Type B pancreatic cell (in vitro differentiated cells): ENCODE results near the gene SYCE1. TPM values are rescaled to one million over a fixed set of nuclear protein-coding genes. Genes with fewer than 3 reads are reported as not detected.
"Not testable (repeated sequence)": the region's sequence is repeated elsewhere in the genome, so short reads cannot be mapped to it uniquely, and the experiment has no call there.

Experiments
- DNase-seq: peaks from one replicate; pipeline ENCODE4 v3.0.0; 2021; ENCODE audit warnings: mixed read lengths; ENCODE audit not compliant: unreplicated experiment; ENCODE audit errors: extremely low spot score
- H3K27ac Mint-ChIP-seq: 2 replicates; pipeline ENCODE4 v1.8.0; 2021; ENCODE audit warnings: mild to moderate bottlenecking, mixed read lengths
- H3K27me3 Mint-ChIP-seq: 2 replicates; pipeline ENCODE4 v1.8.0; 2021; ENCODE audit warnings: mixed read lengths
- H3K36me3 Mint-ChIP-seq: 2 replicates; pipeline ENCODE4 v1.8.0; 2021; ENCODE audit warnings: mixed read lengths
- H3K4me1 Mint-ChIP-seq: one replicate; pipeline ENCODE4 v1.8.0; 2021; ENCODE audit warnings: mixed read lengths; ENCODE audit not compliant: unreplicated experiment
- H3K4me3 Mint-ChIP-seq: 2 replicates; pipeline ENCODE4 v1.8.0; 2021; ENCODE audit warnings: mild to moderate bottlenecking, mixed read lengths
- H3K9me3 Mint-ChIP-seq: 2 replicates; pipeline ENCODE4 v1.8.0; 2021; ENCODE audit warnings: mixed read lengths
- total RNA-seq: library from RNA; stranded (reverse); gene quantifications from 2 replicates; pipeline ENCODE4 v1.2.1, GENCODE V29; 2021; ENCODE audit warnings: low replicate concordance
- TF ChIP-seq, protein P1 (sequence below): fragments of 200-600 bp; sonication (generic); conservative IDR thresholded peaks from 2 replicates; pipeline ENCODE4 v1.5.0; 2021; ENCODE audit warnings: antibody characterized with exemption, mild to moderate bottlenecking

Gene SYCE1
- total RNA-seq, 1 donor from 2014 or later, result not detected

- Mint-ChIP-seq H3K27ac (no peak overlapping the region), H3K36me3 (no peaks in the 10 kb centered on the region), H3K9me3 (no peaks in the 10 kb centered on the region), H3K4me3 (no peak overlapping the region), H3K4me1 (no peaks in the 10 kb centered on the region), H3K27me3 (no peaks in the 10 kb centered on the region)
- no peak for DNase-seq
- TF ChIP-seq, protein P1, sequence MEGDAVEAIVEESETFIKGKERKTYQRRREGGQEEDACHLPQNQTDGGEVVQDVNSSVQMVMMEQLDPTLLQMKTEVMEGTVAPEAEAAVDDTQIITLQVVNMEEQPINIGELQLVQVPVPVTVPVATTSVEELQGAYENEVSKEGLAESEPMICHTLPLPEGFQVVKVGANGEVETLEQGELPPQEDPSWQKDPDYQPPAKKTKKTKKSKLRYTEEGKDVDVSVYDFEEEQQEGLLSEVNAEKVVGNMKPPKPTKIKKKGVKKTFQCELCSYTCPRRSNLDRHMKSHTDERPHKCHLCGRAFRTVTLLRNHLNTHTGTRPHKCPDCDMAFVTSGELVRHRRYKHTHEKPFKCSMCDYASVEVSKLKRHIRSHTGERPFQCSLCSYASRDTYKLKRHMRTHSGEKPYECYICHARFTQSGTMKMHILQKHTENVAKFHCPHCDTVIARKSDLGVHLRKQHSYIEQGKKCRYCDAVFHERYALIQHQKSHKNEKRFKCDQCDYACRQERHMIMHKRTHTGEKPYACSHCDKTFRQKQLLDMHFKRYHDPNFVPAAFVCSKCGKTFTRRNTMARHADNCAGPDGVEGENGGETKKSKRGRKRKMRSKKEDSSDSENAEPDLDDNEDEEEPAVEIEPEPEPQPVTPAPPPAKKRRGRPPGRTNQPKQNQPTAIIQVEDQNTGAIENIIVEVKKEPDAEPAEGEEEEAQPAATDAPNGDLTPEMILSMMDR, result peak; percentile 48
These were observed 45.1 kb downstream of the SYCE1 start for GRCh38 chr10:133520193-133520738.

DNA sequence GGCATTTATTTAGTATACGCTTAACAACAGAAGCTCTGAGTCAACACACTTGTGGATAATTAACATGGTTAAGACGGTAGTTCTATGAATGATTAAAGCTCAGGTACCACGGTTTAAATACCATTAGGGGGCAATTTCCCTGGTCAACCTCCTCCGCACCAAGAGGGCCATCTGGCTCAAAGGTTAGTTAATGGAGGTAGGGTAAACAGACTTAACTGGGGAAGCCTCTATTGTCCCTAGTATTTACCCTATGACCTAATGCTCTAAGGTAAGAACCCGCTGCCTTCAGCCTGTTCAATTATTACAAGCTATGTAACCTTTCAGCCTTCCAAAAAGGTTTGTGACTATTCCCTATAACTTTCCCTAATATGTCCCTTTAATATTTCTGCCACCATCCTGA, 46.9 kb downstream of the SYCE1 start:
- H3K27ac Mint-ChIP-seq, DNase-seq, H3K36me3 Mint-ChIP-seq, H3K27me3 Mint-ChIP-seq, H3K4me3 Mint-ChIP-seq, H3K9me3 Mint-ChIP-seq, H3K4me1 Mint-ChIP-seq: not testable (repeated sequence)

GRCh38 chr10:133516057-133516456, 49.3 kb downstream of the SYCE1 start:
- no peaks in the 10 kb centered on the region for H3K4me1 Mint-ChIP-seq
- H3K27ac Mint-ChIP-seq, result no peak overlapping the region
- DNase-seq, result no peak
- no peaks in the 10 kb centered on the region for H3K27me3 Mint-ChIP-seq
- no peak overlapping the region for H3K4me3 Mint-ChIP-seq
- H3K36me3 Mint-ChIP-seq, result no peaks in the 10 kb centered on the region
- TF ChIP-seq, protein P1, result no peak
- H3K9me3 Mint-ChIP-seq, result no peaks in the 10 kb centered on the region

DNA sequence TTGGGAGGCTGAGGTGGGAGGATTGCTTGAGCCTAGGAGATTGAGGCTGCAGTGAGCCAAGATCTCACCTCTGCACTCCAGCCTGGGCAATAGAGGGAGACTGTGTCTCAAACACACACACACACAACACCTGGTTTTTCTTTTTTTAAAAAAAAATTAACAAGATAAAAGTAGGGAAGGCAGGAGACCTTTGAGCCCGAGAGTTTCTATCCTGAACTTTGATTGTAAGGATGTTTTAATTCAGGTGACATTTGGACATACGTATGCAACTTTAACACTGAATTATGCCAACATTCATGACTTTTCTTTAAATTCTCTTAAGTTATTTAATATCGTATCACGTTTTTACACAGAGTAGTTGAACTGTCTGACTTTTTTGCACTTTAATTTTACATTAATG, 49.9 kb downstream of the SYCE1 start:
- H3K9me3 Mint-ChIP-seq, result no peaks in the 10 kb centered on the region
- no peak for DNase-seq
- no peaks in the 10 kb centered on the region for H3K4me1 Mint-ChIP-seq
- no peaks in the 10 kb centered on the region for H3K36me3 Mint-ChIP-seq
- TF ChIP-seq, protein P1, result no peak
- no peak overlapping the region for H3K27ac Mint-ChIP-seq
- H3K4me3 Mint-ChIP-seq, result no peak overlapping the region
- H3K27me3 Mint-ChIP-seq, result no peaks in the 10 kb centered on the region

DNA sequence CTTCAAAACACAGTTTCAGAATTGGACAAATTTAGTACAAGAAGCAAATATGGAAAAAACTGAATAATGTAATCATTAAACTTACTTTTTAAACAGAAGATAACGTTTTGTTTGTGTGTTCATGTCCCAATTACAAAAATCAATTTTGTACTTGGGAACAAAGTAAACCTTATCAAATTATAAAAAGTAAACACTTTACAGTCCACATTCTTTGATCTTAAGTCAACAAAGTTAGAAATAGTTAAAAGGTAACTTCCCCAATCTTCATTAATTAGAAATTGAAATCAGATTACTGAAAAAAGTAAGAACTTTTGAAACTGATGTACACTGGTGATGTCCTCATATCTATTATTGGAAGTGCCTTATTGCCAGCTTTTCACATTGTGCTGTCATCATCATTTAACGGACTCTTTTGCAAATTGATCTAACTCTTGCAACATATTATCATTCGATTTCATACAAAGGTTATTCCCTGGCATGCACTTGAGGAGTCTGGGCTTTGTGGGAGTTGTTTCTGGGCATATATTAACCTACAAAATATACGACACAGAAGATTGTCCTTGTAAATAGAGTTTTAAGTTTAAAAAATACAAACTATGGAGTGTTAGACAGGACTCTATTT, 53.4 kb downstream of the SYCE1 start:
- Mint-ChIP-seq H3K36me3 (no peaks in the 10 kb centered on the region), H3K27ac (no peak overlapping the region), H3K27me3 (no peaks in the 10 kb centered on the region), H3K4me1 (no peaks in the 10 kb centered on the region), H3K9me3 (peaks cover 3% of the 10 kb centered on the region), H3K4me3 (no peak overlapping the region)
- no peak for DNase-seq
- TF ChIP-seq, protein P1, result no peak

- Mint-ChIP-seq H3K27ac (no peak overlapping the region), H3K27me3 (no peaks in the 10 kb centered on the region), H3K9me3 (peaks cover 3% of the 10 kb centered on the region), H3K36me3 (no peaks in the 10 kb centered on the region), H3K4me1 (no peaks in the 10 kb centered on the region), H3K4me3 (no peak overlapping the region)
- no peak for DNase-seq
- TF ChIP-seq, protein P1, result no peak
These were observed 54.0 kb downstream of the SYCE1 start for GRCh38 chr10:133511408-133511807.
